ENCODE results near the gene ABHD17B.

- TF ChIP-seq CTCF (IDR thresholded peaks at IDR 0.05) (no peak), POLR2A (IDR thresholded peaks at IDR 0.05) (no peak)
These were observed 20.8 kb downstream of the ABHD17B start for GRCh38 chr9:71890042-71890679.
